ENCODE measurements around the gene FBXL13. TPM values are rescaled to one million over a fixed set of nuclear protein-coding genes. Genes with fewer than 3 reads are reported as not detected.

The FBXL13 gene
- polyA plus RNA-seq, 1 donor from 2014 or later = 0.57 TPM

DNA sequence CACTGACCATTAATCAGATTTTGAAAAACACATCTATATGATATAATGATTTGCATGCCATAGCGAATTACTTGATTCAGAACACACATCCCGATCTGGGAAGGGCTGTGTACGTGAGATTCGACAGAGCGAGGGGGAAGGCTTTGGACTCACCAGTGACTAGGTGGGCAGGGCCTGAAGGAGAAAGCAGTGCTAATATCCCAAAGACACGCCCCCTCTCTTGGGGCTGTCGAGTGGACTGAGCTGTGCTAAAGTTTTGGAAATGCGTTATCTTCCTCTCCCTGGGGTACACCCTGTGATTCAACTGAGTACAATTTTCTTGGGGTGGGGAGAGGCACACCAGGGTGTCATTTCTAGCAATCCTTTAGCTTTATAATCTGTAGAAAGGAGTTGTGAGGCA is 160.0 kb downstream of the FBXL13 start:
- Histone ChIP-seq H3K27me3 (ENCODE audit: insufficient read depth, low read depth, low read length) (no peaks in the 10 kb centered on the region), H3K36me3 (ENCODE audit: insufficient read depth, low read length) (no peaks in the 10 kb centered on the region), H2AFZ (ENCODE audit: low read depth, low read length) (no peak overlapping the region), H3K9me3 (ENCODE audit: low read length) (no peaks in the 10 kb centered on the region), H3K4me2 (ENCODE audit: low read length) (no peak overlapping the region), H4K20me1 (ENCODE audit: insufficient read depth) (no peaks in the 10 kb centered on the region), H3F3A (ENCODE audit: insufficient read depth, low read length, poor library complexity, severe bottlenecking) (no peaks in the 10 kb centered on the region), H3K9ac (ENCODE audit: low read length) (no peak overlapping the region), H3K9me2 (ENCODE audit: insufficient read depth, low read length) (no peaks in the 10 kb centered on the region), H3K27ac (ENCODE audit: low read length) (no peak overlapping the region), H3K79me2 (replicated peaks; ENCODE audit: insufficient read depth, low read length) (no peaks in the 10 kb centered on the region), H3K4me3 (ENCODE audit: low read length) (no peak overlapping the region)
- no peak for TF ChIP-seq SMC3 (conservative IDR thresholded peaks at IDR 0.05; ENCODE audit: poor library complexity)
- no peak for TF ChIP-seq POLR2AphosphoS5 (IDR thresholded peaks at IDR 0.05)
- TF ChIP-seq, protein P1, sequence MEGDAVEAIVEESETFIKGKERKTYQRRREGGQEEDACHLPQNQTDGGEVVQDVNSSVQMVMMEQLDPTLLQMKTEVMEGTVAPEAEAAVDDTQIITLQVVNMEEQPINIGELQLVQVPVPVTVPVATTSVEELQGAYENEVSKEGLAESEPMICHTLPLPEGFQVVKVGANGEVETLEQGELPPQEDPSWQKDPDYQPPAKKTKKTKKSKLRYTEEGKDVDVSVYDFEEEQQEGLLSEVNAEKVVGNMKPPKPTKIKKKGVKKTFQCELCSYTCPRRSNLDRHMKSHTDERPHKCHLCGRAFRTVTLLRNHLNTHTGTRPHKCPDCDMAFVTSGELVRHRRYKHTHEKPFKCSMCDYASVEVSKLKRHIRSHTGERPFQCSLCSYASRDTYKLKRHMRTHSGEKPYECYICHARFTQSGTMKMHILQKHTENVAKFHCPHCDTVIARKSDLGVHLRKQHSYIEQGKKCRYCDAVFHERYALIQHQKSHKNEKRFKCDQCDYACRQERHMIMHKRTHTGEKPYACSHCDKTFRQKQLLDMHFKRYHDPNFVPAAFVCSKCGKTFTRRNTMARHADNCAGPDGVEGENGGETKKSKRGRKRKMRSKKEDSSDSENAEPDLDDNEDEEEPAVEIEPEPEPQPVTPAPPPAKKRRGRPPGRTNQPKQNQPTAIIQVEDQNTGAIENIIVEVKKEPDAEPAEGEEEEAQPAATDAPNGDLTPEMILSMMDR (IDR thresholded peaks at IDR 0.05; ENCODE audit: poor library complexity, severe bottlenecking) = no peak
- TF ChIP-seq RAD21 (conservative IDR thresholded peaks at IDR 0.05) = no peak
- TF ChIP-seq TAF1 (IDR thresholded peaks at IDR 0.05; ENCODE audit: low read depth) = no peak
- TF ChIP-seq EP300 (conservative IDR thresholded peaks at IDR 0.05; ENCODE audit: poor library complexity, severe bottlenecking) = no peak
- no peak for TF ChIP-seq MXI1 (conservative IDR thresholded peaks at IDR 0.05; ENCODE audit: poor library complexity, severe bottlenecking)
- no peak for TF ChIP-seq EZH2 (IDR thresholded peaks at IDR 0.05; ENCODE audit: borderline replicate concordance, insufficient read depth, low read length, poor library complexity, severe bottlenecking)
- TF ChIP-seq, protein P2, sequence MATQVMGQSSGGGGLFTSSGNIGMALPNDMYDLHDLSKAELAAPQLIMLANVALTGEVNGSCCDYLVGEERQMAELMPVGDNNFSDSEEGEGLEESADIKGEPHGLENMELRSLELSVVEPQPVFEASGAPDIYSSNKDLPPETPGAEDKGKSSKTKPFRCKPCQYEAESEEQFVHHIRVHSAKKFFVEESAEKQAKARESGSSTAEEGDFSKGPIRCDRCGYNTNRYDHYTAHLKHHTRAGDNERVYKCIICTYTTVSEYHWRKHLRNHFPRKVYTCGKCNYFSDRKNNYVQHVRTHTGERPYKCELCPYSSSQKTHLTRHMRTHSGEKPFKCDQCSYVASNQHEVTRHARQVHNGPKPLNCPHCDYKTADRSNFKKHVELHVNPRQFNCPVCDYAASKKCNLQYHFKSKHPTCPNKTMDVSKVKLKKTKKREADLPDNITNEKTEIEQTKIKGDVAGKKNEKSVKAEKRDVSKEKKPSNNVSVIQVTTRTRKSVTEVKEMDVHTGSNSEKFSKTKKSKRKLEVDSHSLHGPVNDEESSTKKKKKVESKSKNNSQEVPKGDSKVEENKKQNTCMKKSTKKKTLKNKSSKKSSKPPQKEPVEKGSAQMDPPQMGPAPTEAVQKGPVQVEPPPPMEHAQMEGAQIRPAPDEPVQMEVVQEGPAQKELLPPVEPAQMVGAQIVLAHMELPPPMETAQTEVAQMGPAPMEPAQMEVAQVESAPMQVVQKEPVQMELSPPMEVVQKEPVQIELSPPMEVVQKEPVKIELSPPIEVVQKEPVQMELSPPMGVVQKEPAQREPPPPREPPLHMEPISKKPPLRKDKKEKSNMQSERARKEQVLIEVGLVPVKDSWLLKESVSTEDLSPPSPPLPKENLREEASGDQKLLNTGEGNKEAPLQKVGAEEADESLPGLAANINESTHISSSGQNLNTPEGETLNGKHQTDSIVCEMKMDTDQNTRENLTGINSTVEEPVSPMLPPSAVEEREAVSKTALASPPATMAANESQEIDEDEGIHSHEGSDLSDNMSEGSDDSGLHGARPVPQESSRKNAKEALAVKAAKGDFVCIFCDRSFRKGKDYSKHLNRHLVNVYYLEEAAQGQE (IDR thresholded peaks at IDR 0.05; ENCODE audit: borderline replicate concordance) = no peak

DNA sequence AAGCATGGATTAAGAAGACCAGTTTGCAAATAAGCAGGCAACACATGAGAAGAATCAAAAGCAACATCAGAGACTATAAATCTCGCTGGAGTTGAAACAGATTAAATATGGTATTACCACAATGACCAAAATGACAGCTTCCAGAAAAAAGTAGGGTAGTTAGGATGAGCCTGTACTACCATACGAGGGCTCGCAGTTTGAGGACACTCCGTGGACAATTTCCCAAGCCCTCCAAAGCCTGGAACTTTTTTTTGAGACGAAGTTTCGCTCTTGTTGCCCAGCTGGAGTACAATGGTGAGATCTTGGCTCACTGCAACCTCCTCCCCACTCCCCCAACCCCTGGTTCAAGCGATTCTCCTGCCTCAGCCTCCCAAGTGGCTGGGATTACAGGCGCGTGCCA is 160.8 kb downstream of the FBXL13 start:
- no peak for TF ChIP-seq RAD21 (conservative IDR thresholded peaks at IDR 0.05)
- no peak for TF ChIP-seq MXI1 (conservative IDR thresholded peaks at IDR 0.05; ENCODE audit: poor library complexity, severe bottlenecking)
- TF ChIP-seq, protein P1 (IDR thresholded peaks at IDR 0.05; ENCODE audit: poor library complexity, severe bottlenecking) = no peak
- TF ChIP-seq POLR2AphosphoS5 (IDR thresholded peaks at IDR 0.05) = no peak
- no peak for TF ChIP-seq EP300 (conservative IDR thresholded peaks at IDR 0.05; ENCODE audit: poor library complexity, severe bottlenecking)
- TF ChIP-seq TAF1 (IDR thresholded peaks at IDR 0.05; ENCODE audit: low read depth) = no peak
- TF ChIP-seq EZH2 (IDR thresholded peaks at IDR 0.05; ENCODE audit: borderline replicate concordance, insufficient read depth, low read length, poor library complexity, severe bottlenecking) = no peak
- TF ChIP-seq, protein P2 (IDR thresholded peaks at IDR 0.05; ENCODE audit: borderline replicate concordance) = no peak
- no peak for TF ChIP-seq SMC3 (conservative IDR thresholded peaks at IDR 0.05; ENCODE audit: poor library complexity)
- H3K9me2 ChIP-seq (ENCODE audit: insufficient read depth, low read length) = no peaks in the 10 kb centered on the region
- no peak overlapping the region for H2AFZ ChIP-seq (ENCODE audit: low read depth, low read length)
- no peaks in the 10 kb centered on the region for H4K20me1 ChIP-seq (ENCODE audit: insufficient read depth)
- H3K27me3 ChIP-seq (ENCODE audit: insufficient read depth, low read depth, low read length) = no peaks in the 10 kb centered on the region
- no peaks in the 10 kb centered on the region for H3K36me3 ChIP-seq (ENCODE audit: insufficient read depth, low read length)
- no peaks in the 10 kb centered on the region for H3K9me3 ChIP-seq (ENCODE audit: low read length)
- no peaks in the 10 kb centered on the region for H3K79me2 ChIP-seq (replicated peaks; ENCODE audit: insufficient read depth, low read length)
- H3K4me2 ChIP-seq (ENCODE audit: low read length) = no peak overlapping the region
- H3F3A ChIP-seq (ENCODE audit: insufficient read depth, low read length, poor library complexity, severe bottlenecking) = no peaks in the 10 kb centered on the region
- no peak overlapping the region for H3K4me3 ChIP-seq (ENCODE audit: low read length)
- no peak overlapping the region for H3K27ac ChIP-seq (ENCODE audit: low read length)
- no peak overlapping the region for H3K9ac ChIP-seq (ENCODE audit: low read length)

Measured in neural cell (in vitro differentiated cells).